WTC11 (cell line): ENCODE measurements around the gene ZNF407. TPM values are rescaled to one million over a fixed set of nuclear protein-coding genes. Genes with fewer than 3 reads are reported as not detected.

Source experiments
- ATAC-seq: fragments of 200-7000 bp; cut with Tn5 transposase; 2 replicates; pipeline ENCODE4 v1.10.0; 2021; ENCODE audit warnings: mild to moderate bottlenecking, moderate library complexity
- CTCF ChIA-PET: fragments of 300-600 bp; sonication (Branson Sonifier 250); formaldehyde crosslinking; loops from one replicate; lab custom pipeline; 2021; ENCODE audit warnings: antibody characterized with exemption; lab: Charles Lee
- POLR2A ChIA-PET: fragments of 350-600 bp; sonication (Branson Sonifier 250); formaldehyde crosslinking; loops from one replicate; lab custom pipeline; 2021; ENCODE audit warnings: antibody characterized with exemption; lab: Charles Lee
- DNase-seq: peaks from one replicate; pipeline ENCODE4 v3.0.0; 2021; ENCODE audit warnings: low spot score
- H3K27ac Mint-ChIP-seq: 2 replicates; pipeline ENCODE4 v1.8.0; 2021; ENCODE audit warnings: mixed read lengths
- H3K27me3 Mint-ChIP-seq: 2 replicates; pipeline ENCODE4 v1.8.0; 2021; ENCODE audit warnings: low read depth, mild to moderate bottlenecking, moderate library complexity, mixed read lengths
- H3K36me3 Mint-ChIP-seq: 2 replicates; pipeline ENCODE4 v1.8.0; 2021; ENCODE audit warnings: mixed read lengths
- H3K4me1 Mint-ChIP-seq: 2 replicates; pipeline ENCODE4 v1.8.0; 2022; ENCODE audit warnings: mixed read lengths
- H3K4me3 Mint-ChIP-seq: 2 replicates; pipeline ENCODE4 v1.8.0; 2021; ENCODE audit warnings: mild to moderate bottlenecking, moderate library complexity, mixed read lengths
- H3K9me3 Mint-ChIP-seq: 2 replicates; pipeline ENCODE4 v1.8.0; 2021; ENCODE audit warnings: mixed read lengths
- ELF4 ChIP-seq: sonication (generic); formaldehyde crosslinking; IDR thresholded peaks from 2 replicates; pipeline ENCODE4 v1.8.1; 2022; ENCODE audit warnings: low read depth, mild to moderate bottlenecking, moderate library complexity, missing genetic modification reagents
- EMX1 ChIP-seq: fragments of 250-450 bp; sonication (Bioruptor Pico); IDR thresholded peaks from 2 replicates; pipeline ENCODE4 v1.8.0; 2021; ENCODE audit warnings: mild to moderate bottlenecking
- FOXJ3 ChIP-seq: sonication (generic); formaldehyde crosslinking; IDR thresholded peaks from 2 replicates; pipeline ENCODE4 v1.9.0; 2021; ENCODE audit warnings: missing genetic modification reagents, mild to moderate bottlenecking, borderline replicate concordance
- GABPB1 ChIP-seq: sonication (generic); formaldehyde crosslinking; IDR thresholded peaks from 2 replicates; pipeline ENCODE4 v1.8.1; 2023; ENCODE audit warnings: mild to moderate bottlenecking, missing genetic modification reagents
- GRHL2 ChIP-seq: fragments of 250-450 bp; sonication (Bioruptor Pico); IDR thresholded peaks from 2 replicates; pipeline ENCODE4 v1.8.0; 2022; ENCODE audit warnings: mild to moderate bottlenecking, moderate library complexity; ENCODE audit not compliant: insufficient replicate concordance, severe bottlenecking
- GTF2I ChIP-seq: fragments of 250-450 bp; sonication (Bioruptor Pico); conservative IDR thresholded peaks from 2 replicates; pipeline ENCODE4 v1.4.0; 2021; ENCODE audit warnings: mild to moderate bottlenecking
- MYBL2 ChIP-seq: sonication (generic); formaldehyde crosslinking; IDR thresholded peaks from 2 replicates; pipeline ENCODE4 v1.8.1; 2023; ENCODE audit warnings: mild to moderate bottlenecking, moderate library complexity, missing genetic modification reagents
- NFYB ChIP-seq: sonication (generic); formaldehyde crosslinking; conservative IDR thresholded peaks from 2 replicates; pipeline ENCODE4 v1.8.0; 2022; ENCODE audit warnings: low read depth, missing genetic modification reagents
- RORB ChIP-seq: fragments of 250-450 bp; sonication (Bioruptor Pico); IDR thresholded peaks from 2 replicates; pipeline ENCODE4 v1.9.0; 2021; ENCODE audit warnings: mild to moderate bottlenecking
- SOX15 ChIP-seq: fragments of 250-450 bp; sonication (Bioruptor Pico); IDR thresholded peaks from 2 replicates; pipeline ENCODE4 v1.9.0; 2021; ENCODE audit warnings: mild to moderate bottlenecking
- TCF7 ChIP-seq: sonication (generic); formaldehyde crosslinking; IDR thresholded peaks from 2 replicates; pipeline ENCODE4 v1.8.0; 2022; ENCODE audit warnings: mild to moderate bottlenecking, low read depth, missing genetic modification reagents, moderate library complexity
- TEAD1 ChIP-seq: sonication (generic); formaldehyde crosslinking; IDR thresholded peaks from 2 replicates; pipeline ENCODE4 v1.8.0; 2022; ENCODE audit warnings: mild to moderate bottlenecking, missing genetic modification reagents
- TP53 ChIP-seq: sonication (generic); formaldehyde crosslinking; IDR thresholded peaks from 2 replicates; pipeline ENCODE4 v1.8.1; 2023; ENCODE audit warnings: mild to moderate bottlenecking, missing genetic modification reagents
- ZNF121 ChIP-seq: sonication (generic); formaldehyde crosslinking; IDR thresholded peaks from 2 replicates; pipeline ENCODE4 v1.8.0; 2023; ENCODE audit warnings: missing genetic modification reagents
- ZNF396 ChIP-seq: fragments of 250-450 bp; sonication (Bioruptor Pico); IDR thresholded peaks from 2 replicates; pipeline ENCODE4 v1.8.0; 2021; ENCODE audit warnings: mild to moderate bottlenecking, moderate library complexity, borderline replicate concordance
- ZNF423 ChIP-seq: fragments of 250-450 bp; sonication (Bioruptor Pico); IDR thresholded peaks from 2 replicates; pipeline ENCODE4 v2.1.2; 2022; ENCODE audit warnings: mild to moderate bottlenecking, moderate library complexity
- total RNA-seq: library from RNA; stranded (reverse); gene quantifications from 3 replicates; pipeline ENCODE4 v1.2.3, GENCODE V29; 2021
- TF ChIP-seq, protein P1 (sequence below): sonication (generic); formaldehyde crosslinking; IDR thresholded peaks from 2 replicates; pipeline ENCODE4 v1.8.1; 2022; ENCODE audit warnings: low read depth, missing genetic modification reagents, borderline replicate concordance
- TF ChIP-seq, protein P2 (sequence below): fragments of 200-600 bp; IDR thresholded peaks from 2 replicates; pipeline ENCODE4 v1.8.0; 2022; ENCODE audit warnings: antibody characterized with exemption
- TF ChIP-seq, protein P3 (sequence below): sonication (generic); formaldehyde crosslinking; conservative IDR thresholded peaks from 2 replicates; pipeline ENCODE4 v1.8.1; 2022; ENCODE audit warnings: mild to moderate bottlenecking, missing genetic modification reagents
- TF ChIP-seq, protein P4 (sequence below): fragments of 250-450 bp; sonication (Bioruptor Pico); IDR thresholded peaks from 2 replicates; pipeline ENCODE4 v1.8.0; 2021; ENCODE audit warnings: mild to moderate bottlenecking
- TF ChIP-seq, protein P5 (sequence below): fragments of 250-450 bp; sonication (Bioruptor Pico); IDR thresholded peaks from 2 replicates; pipeline ENCODE4 v2.1.2; 2022; ENCODE audit warnings: mild to moderate bottlenecking, moderate library complexity
- TF ChIP-seq, protein P6 (sequence below): sonication (generic); formaldehyde crosslinking; IDR thresholded peaks from 2 replicates; pipeline ENCODE4 v1.8.0; 2023; ENCODE audit warnings: missing genetic modification reagents
- TF ChIP-seq, protein P7 (sequence below): sonication (generic); formaldehyde crosslinking; IDR thresholded peaks from 2 replicates; pipeline ENCODE4 v1.8.0; 2022; ENCODE audit warnings: mild to moderate bottlenecking, missing genetic modification reagents

Gene ZNF407
- total RNA-seq, 1 experiment from 2014 or later = 6.5 TPM

DNA sequence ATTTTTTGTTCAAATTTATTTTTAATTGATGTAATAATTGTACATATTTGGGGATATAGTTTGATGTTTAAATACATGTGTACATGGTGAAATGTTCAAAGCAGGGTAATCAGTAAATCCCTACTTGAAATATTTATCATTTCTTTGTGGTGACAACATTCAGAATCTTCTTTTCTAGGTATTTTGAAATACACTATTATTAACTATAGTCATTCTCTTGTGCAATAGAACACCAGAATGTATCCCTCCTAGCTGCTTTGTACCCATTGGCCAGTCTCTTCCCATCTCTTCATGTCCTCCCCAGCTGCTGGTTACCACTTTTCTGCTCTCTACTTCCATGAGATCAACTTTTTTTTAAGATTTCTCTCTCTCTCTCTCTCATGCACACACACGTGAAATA is 126.5 kb downstream of the ZNF407 start:
- ChIA-PET CTCF (no interaction called here), POLR2A (no interaction called here)
- Mint-ChIP-seq H3K9me3 (peaks cover 5% of the 10 kb centered on the region; the same call in 1 of the 2 replicates), H3K4me3 (no peak overlapping the region), H3K36me3 (no peaks in the 10 kb centered on the region), H3K27ac (no peak overlapping the region), H3K27me3 (no peaks in the 10 kb centered on the region), H3K4me1 (peaks cover 9% of the 10 kb centered on the region)
- no peak for TF ChIP-seq ZNF121 (CRISPR knock-in tag)
- no peak for TF ChIP-seq SOX15
- ATAC-seq (no peak), DNase-seq (no peak)

DNA sequence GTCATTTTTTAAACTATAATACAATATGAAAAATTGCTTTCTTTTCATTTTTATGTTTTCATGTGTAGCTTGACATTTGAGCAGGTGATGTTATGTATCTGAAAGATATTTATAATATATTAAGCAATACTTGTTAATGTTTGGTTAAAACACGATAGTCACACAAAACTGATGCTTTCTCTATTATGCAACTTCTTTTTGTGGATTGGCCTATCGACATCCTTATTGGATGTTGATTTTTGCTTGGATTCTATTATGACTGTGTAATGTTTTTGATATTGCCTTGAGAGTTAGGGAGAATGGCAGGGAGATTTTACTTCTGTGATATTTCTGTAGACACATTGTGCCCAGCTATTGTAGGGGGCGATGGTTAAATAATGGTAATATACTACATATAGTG is 128.0 kb downstream of the ZNF407 start:
- ATAC-seq = no peak
- no peak for DNase-seq
- Mint-ChIP-seq H3K4me3 (no peak overlapping the region), H3K27ac (no peak overlapping the region), H3K9me3 (no peaks in the 10 kb centered on the region), H3K27me3 (no peaks in the 10 kb centered on the region), H3K36me3 (no peaks in the 10 kb centered on the region), H3K4me1 (peaks cover 9% of the 10 kb centered on the region)
- TF ChIP-seq GABPB1 (no peak), ZNF423 (CRISPR knock-in tag) (no peak), TEAD1 (CRISPR knock-in tag) (no peak), EMX1 (CRISPR knock-in tag) (no peak)
- TF ChIP-seq, protein P1, sequence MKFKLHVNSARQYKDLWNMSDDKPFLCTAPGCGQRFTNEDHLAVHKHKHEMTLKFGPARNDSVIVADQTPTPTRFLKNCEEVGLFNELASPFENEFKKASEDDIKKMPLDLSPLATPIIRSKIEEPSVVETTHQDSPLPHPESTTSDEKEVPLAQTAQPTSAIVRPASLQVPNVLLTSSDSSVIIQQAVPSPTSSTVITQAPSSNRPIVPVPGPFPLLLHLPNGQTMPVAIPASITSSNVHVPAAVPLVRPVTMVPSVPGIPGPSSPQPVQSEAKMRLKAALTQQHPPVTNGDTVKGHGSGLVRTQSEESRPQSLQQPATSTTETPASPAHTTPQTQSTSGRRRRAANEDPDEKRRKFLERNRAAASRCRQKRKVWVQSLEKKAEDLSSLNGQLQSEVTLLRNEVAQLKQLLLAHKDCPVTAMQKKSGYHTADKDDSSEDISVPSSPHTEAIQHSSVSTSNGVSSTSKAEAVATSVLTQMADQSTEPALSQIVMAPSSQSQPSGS (CRISPR knock-in tag) = no peak
- POLR2A ChIA-PET = no interaction called here
- CTCF ChIA-PET = no interaction called here

DNA sequence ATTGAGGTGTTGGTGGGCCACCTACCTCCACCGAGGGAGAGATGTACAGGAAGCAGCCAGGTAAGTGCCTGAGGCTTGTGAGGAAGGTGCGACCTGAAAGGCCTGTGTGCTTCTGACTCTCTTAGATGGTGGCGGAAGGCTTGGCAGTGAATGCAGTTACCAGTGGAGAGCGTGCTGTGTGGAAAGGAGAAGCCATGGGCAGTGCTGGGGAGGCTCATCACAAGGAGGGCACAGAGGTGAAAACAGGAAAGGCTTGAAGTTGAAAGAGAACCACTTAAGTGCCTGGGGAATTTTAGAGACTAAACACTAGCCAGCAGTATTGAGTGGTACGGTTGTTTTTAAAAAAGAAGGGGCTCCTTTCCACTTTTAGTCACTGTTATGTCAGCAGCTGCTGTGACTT is 130.9 kb downstream of the ZNF407 start:
- no peak for DNase-seq
- ATAC-seq = no peak
- Mint-ChIP-seq H3K4me3 (no peak overlapping the region), H3K27me3 (no peaks in the 10 kb centered on the region), H3K36me3 (no peaks in the 10 kb centered on the region), H3K27ac (no peak overlapping the region; the same call in 1 of the 2 replicates), H3K9me3 (no peaks in the 10 kb centered on the region), H3K4me1 (no peaks in the 10 kb centered on the region)
- ChIA-PET POLR2A (no interaction called here), CTCF (no interaction called here)
- no peak for TF ChIP-seq RORB
- TF ChIP-seq, protein P2, sequence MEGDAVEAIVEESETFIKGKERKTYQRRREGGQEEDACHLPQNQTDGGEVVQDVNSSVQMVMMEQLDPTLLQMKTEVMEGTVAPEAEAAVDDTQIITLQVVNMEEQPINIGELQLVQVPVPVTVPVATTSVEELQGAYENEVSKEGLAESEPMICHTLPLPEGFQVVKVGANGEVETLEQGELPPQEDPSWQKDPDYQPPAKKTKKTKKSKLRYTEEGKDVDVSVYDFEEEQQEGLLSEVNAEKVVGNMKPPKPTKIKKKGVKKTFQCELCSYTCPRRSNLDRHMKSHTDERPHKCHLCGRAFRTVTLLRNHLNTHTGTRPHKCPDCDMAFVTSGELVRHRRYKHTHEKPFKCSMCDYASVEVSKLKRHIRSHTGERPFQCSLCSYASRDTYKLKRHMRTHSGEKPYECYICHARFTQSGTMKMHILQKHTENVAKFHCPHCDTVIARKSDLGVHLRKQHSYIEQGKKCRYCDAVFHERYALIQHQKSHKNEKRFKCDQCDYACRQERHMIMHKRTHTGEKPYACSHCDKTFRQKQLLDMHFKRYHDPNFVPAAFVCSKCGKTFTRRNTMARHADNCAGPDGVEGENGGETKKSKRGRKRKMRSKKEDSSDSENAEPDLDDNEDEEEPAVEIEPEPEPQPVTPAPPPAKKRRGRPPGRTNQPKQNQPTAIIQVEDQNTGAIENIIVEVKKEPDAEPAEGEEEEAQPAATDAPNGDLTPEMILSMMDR = no peak
- no peak for TF ChIP-seq TCF7
- TF ChIP-seq SOX15 = no peak
- no peak for TF ChIP-seq TEAD1 (CRISPR knock-in tag)
- TF ChIP-seq ZNF396 (CRISPR knock-in tag) = no peak
- no peak for TF ChIP-seq TP53
- TF ChIP-seq GRHL2 (CRISPR knock-in tag) = no peak
- TF ChIP-seq, protein P3, sequence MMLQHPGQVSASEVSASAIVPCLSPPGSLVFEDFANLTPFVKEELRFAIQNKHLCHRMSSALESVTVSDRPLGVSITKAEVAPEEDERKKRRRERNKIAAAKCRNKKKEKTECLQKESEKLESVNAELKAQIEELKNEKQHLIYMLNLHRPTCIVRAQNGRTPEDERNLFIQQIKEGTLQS (CRISPR knock-in tag) = no peak
- TF ChIP-seq ELF4 = no peak
- TF ChIP-seq FOXJ3 (CRISPR knock-in tag) = no peak
- TF ChIP-seq MYBL2 (CRISPR knock-in tag) = no peak
- TF ChIP-seq, protein P4, sequence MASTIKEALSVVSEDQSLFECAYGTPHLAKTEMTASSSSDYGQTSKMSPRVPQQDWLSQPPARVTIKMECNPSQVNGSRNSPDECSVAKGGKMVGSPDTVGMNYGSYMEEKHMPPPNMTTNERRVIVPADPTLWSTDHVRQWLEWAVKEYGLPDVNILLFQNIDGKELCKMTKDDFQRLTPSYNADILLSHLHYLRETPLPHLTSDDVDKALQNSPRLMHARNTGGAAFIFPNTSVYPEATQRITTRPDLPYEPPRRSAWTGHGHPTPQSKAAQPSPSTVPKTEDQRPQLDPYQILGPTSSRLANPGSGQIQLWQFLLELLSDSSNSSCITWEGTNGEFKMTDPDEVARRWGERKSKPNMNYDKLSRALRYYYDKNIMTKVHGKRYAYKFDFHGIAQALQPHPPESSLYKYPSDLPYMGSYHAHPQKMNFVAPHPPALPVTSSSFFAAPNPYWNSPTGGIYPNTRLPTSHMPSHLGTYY (CRISPR knock-in tag) = no peak
- TF ChIP-seq, protein P5, sequence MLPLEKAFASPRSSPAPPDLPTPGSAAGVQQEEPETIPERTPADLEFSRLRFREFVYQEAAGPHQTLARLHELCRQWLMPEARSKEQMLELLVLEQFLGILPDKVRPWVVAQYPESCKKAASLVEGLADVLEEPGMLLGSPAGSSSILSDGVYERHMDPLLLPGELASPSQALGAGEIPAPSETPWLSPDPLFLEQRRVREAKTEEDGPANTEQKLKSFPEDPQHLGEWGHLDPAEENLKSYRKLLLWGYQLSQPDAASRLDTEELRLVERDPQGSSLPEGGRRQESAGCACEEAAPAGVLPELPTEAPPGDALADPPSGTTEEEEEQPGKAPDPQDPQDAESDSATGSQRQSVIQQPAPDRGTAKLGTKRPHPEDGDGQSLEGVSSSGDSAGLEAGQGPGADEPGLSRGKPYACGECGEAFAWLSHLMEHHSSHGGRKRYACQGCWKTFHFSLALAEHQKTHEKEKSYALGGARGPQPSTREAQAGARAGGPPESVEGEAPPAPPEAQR (CRISPR knock-in tag) = no peak
- TF ChIP-seq GTF2I (CRISPR knock-in tag) = no peak
- TF ChIP-seq, protein P6, sequence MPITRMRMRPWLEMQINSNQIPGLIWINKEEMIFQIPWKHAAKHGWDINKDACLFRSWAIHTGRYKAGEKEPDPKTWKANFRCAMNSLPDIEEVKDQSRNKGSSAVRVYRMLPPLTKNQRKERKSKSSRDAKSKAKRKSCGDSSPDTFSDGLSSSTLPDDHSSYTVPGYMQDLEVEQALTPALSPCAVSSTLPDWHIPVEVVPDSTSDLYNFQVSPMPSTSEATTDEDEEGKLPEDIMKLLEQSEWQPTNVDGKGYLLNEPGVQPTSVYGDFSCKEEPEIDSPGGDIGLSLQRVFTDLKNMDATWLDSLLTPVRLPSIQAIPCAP (CRISPR knock-in tag) = no peak
- no peak for TF ChIP-seq NFYB (CRISPR knock-in tag)
- TF ChIP-seq, protein P7, sequence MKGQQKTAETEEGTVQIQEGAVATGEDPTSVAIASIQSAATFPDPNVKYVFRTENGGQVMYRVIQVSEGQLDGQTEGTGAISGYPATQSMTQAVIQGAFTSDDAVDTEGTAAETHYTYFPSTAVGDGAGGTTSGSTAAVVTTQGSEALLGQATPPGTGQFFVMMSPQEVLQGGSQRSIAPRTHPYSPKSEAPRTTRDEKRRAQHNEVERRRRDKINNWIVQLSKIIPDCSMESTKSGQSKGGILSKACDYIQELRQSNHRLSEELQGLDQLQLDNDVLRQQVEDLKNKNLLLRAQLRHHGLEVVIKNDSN = no peak
